Measurements from ENCODE around the gene CXCL5. TPM values are rescaled to one million over a fixed set of nuclear protein-coding genes. Genes with fewer than 3 reads are reported as not detected.

CXCL5 gene
- total RNA-seq, 4 donors from 2014 or later: 0.22 TPM; not detected in 3

- H3K4me1 ChIP-seq: no peaks in the 10 kb centered on the region
- no peak for DNase-seq (ENCODE audit: low spot score in 2 of 2)
- H3K4me3 ChIP-seq: no peak overlapping the region
- H3K27ac ChIP-seq: no peak overlapping the region
- H3K27me3 ChIP-seq: no peaks in the 10 kb centered on the region
- H3K36me3 ChIP-seq: no peaks in the 10 kb centered on the region
- 26 to 32% methylated on average over 1 of the region's 1 CpG for WGBS, 2 donors
- peak in 1 of 2 donors; percentile 14 for TF ChIP-seq EP300 (IDR thresholded peaks at IDR 0.05)
- TF ChIP-seq POLR2A (IDR thresholded peaks at IDR 0.05): no peak
- no peaks in the 10 kb centered on the region for H3K9me3 ChIP-seq
These were observed 17.6 kb upstream of the CXCL5 start for GRCh38 chr4:74016068-74016467.

DNA sequence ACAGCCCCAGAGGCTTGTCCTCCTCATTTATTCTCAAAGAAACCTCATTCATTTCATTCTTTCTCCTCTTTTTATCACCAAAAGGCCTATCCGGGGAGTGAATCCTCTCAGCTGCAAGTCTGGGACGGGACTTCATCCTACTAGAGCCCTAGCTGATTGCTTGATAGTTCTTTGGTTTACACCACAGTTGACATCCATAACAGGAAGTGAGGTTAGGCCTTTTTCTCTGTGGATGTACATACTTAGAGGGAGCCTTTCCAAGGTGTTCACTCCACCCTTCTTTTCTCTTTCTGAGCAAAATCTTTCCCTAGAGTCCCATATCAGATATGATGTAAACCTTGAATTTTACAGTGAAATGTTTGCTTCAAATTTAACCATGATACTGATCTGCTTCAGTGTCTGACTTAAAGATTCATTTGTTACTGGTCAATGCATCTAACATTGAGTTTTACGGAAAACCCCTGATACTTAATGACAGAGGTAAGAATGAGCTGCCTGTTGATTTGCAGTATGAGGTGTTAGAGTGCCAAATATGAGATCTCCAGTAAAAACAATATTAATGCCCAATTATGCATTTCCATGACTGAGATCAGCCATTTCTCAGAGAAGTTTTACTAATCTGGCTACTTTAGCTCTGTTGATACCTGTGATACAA is 16.8 kb upstream of the CXCL5 start:
- Histone ChIP-seq H3K4me1 (no peaks in the 10 kb centered on the region), H3K27ac (no peak overlapping the region), H3K4me3 (no peak overlapping the region), H3K9me3 (no peaks in the 10 kb centered on the region), H3K36me3 (no peaks in the 10 kb centered on the region), H3K27me3 (no peaks in the 10 kb centered on the region)
- DNase-seq (ENCODE audit: low spot score in 2 of 2): no peak
- WGBS, 2 donors: 82 to 98% methylated on average over 3 of the region's 3 CpGs
- TF ChIP-seq POLR2A (IDR thresholded peaks at IDR 0.05): no peak

GRCh38 chr4:74014332-74014731 is 15.9 kb upstream of the CXCL5 start:
- Histone ChIP-seq H3K27ac (no peak overlapping the region), H3K9me3 (no peaks in the 10 kb centered on the region), H3K4me1 (no peaks in the 10 kb centered on the region), H3K36me3 (no peaks in the 10 kb centered on the region), H3K4me3 (no peak overlapping the region), H3K27me3 (no peaks in the 10 kb centered on the region)
- TF ChIP-seq, protein P1, sequence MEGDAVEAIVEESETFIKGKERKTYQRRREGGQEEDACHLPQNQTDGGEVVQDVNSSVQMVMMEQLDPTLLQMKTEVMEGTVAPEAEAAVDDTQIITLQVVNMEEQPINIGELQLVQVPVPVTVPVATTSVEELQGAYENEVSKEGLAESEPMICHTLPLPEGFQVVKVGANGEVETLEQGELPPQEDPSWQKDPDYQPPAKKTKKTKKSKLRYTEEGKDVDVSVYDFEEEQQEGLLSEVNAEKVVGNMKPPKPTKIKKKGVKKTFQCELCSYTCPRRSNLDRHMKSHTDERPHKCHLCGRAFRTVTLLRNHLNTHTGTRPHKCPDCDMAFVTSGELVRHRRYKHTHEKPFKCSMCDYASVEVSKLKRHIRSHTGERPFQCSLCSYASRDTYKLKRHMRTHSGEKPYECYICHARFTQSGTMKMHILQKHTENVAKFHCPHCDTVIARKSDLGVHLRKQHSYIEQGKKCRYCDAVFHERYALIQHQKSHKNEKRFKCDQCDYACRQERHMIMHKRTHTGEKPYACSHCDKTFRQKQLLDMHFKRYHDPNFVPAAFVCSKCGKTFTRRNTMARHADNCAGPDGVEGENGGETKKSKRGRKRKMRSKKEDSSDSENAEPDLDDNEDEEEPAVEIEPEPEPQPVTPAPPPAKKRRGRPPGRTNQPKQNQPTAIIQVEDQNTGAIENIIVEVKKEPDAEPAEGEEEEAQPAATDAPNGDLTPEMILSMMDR (IDR thresholded peaks at IDR 0.05): no peak
- TF ChIP-seq POLR2A (IDR thresholded peaks at IDR 0.05) (no peak), EP300 (IDR thresholded peaks at IDR 0.05) (no peak)
- 16 to 34% methylated on average over 1 of the region's 1 CpG for WGBS, 2 donors
- DNase-seq (ENCODE audit: low spot score in 2 of 2): no peak

- Histone ChIP-seq H3K4me1 (no peaks in the 10 kb centered on the region), H3K27me3 (no peaks in the 10 kb centered on the region), H3K27ac (no peak overlapping the region), H3K36me3 (no peaks in the 10 kb centered on the region), H3K9me3 (no peaks in the 10 kb centered on the region), H3K4me3 (no peak overlapping the region)
- TF ChIP-seq, protein P1 (IDR thresholded peaks at IDR 0.05): no peak
- no peak for TF ChIP-seq POLR2A (IDR thresholded peaks at IDR 0.05)
- no peak for TF ChIP-seq EP300 (IDR thresholded peaks at IDR 0.05)
- WGBS, 2 donors: 62 to 70% methylated on average over 2 of the region's 2 CpGs
- no peak for DNase-seq (ENCODE audit: low spot score in 2 of 2)
These were observed 14.8 kb upstream of the CXCL5 start for GRCh38 chr4:74013264-74013663.

GRCh38 chr4:74012130-74012529 is 13.7 kb upstream of the CXCL5 start:
- Histone ChIP-seq H3K4me3 (no peak overlapping the region), H3K9me3 (no peaks in the 10 kb centered on the region), H3K4me1 (no peaks in the 10 kb centered on the region), H3K36me3 (no peaks in the 10 kb centered on the region), H3K27me3 (no peaks in the 10 kb centered on the region), H3K27ac (no peak overlapping the region)
- DNase-seq (ENCODE audit: low spot score in 2 of 2): no peak
- 75 to 79% methylated on average over 4 of the region's 4 CpGs for WGBS, 2 donors
- TF ChIP-seq POLR2A (IDR thresholded peaks at IDR 0.05) (no peak), EP300 (IDR thresholded peaks at IDR 0.05) (no peak)
- TF ChIP-seq, protein P1 (IDR thresholded peaks at IDR 0.05): no peak

DNA sequence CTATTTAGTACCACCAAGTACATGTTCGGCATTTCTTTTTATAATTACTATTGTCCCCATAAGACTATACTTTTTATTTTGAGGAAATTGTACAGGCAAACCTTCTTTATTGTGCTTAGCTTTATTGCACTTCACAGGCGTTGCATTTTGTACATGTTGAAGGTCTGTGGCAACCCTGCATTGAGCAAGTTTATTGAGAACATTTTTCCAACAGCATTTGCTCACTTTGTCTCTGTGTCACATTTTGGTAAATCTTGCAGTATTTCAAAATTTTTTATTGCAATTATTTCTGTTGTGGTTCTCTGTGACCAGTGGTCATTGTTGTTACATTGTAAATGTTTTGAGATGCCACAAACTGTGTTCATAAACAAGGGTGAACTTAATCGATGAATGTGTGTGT is 10.8 kb upstream of the CXCL5 start:
- no peaks in the 10 kb centered on the region for H3K36me3 ChIP-seq
- WGBS, 2 donors: 84 to 86% methylated on average over 3 of the region's 3 CpGs
- H3K4me1 ChIP-seq: no peaks in the 10 kb centered on the region
- H3K27ac ChIP-seq: no peak overlapping the region
- no peak overlapping the region for H3K4me3 ChIP-seq
- TF ChIP-seq POLR2A (IDR thresholded peaks at IDR 0.05) (no peak), EP300 (IDR thresholded peaks at IDR 0.05) (no peak)
- TF ChIP-seq, protein P1 (IDR thresholded peaks at IDR 0.05): no peak
- DNase-seq (ENCODE audit: low spot score in 2 of 2): no peak
- H3K9me3 ChIP-seq: no peaks in the 10 kb centered on the region
- H3K27me3 ChIP-seq: no peaks in the 10 kb centered on the region

All from tibial nerve (tissue), 4 donors.